ENCODE data around the gene GPR137. TPM values are rescaled to one million over a fixed set of nuclear protein-coding genes. Genes with fewer than 3 reads are reported as not detected.

The GPR137 gene, protein sequence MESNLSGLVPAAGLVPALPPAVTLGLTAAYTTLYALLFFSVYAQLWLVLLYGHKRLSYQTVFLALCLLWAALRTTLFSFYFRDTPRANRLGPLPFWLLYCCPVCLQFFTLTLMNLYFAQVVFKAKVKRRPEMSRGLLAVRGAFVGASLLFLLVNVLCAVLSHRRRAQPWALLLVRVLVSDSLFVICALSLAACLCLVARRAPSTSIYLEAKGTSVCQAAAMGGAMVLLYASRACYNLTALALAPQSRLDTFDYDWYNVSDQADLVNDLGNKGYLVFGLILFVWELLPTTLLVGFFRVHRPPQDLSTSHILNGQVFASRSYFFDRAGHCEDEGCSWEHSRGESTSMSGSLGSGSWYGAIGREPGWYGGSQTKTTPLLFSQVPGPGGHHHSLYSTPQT
- 13.6 TPM for total RNA-seq

DNA sequence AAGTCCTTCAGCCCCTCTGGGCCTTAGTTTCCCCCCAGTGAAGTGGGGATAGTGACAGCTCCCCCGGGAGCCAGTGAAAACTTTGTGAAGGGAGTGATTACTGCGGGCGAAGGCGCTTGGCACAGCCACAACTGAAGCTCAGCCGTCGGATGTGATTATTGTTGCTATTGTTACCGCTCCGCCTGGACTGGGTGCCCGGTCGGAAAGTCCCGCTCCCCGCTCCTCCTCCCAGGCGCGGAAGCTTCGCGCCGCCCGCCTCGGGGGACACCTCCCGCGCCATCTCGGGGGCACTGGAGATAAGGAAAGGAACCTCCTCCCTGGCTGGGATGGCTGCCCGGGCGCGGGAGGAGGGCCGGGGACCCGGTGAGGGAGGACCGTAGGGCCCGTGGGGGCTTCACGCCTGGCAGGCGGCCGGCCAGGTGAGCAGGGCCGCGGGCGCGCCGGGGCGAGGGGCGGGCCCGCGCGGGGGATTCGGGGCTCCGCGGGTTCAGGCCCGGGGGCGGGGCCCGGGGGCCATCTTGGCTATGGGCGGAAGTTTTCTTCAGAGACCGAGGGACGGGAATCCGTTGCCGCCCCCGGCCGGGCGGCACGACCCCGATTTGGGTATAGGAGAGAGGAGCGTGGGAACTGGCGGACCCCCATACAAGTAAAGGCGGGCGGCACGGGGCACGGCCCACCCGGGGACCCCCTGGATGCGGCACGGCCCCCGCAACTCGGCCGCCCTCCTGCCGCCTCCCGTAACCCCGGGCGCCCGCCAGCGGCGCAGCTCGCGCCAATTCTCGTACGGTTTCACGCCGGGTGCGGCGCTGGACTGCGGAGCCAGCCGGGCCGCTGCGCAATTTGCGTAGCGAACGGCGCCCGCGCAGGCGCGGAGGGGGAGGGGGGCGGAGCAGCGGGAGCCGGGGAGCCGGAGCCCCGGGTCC lies at the start of gene GPR137:
Gene GPR137, plus strand, starts transcription at position 887 of the 923 bp plus-strand sequence. CDS start 677 bp downstream, outside the sequence.

DNA sequence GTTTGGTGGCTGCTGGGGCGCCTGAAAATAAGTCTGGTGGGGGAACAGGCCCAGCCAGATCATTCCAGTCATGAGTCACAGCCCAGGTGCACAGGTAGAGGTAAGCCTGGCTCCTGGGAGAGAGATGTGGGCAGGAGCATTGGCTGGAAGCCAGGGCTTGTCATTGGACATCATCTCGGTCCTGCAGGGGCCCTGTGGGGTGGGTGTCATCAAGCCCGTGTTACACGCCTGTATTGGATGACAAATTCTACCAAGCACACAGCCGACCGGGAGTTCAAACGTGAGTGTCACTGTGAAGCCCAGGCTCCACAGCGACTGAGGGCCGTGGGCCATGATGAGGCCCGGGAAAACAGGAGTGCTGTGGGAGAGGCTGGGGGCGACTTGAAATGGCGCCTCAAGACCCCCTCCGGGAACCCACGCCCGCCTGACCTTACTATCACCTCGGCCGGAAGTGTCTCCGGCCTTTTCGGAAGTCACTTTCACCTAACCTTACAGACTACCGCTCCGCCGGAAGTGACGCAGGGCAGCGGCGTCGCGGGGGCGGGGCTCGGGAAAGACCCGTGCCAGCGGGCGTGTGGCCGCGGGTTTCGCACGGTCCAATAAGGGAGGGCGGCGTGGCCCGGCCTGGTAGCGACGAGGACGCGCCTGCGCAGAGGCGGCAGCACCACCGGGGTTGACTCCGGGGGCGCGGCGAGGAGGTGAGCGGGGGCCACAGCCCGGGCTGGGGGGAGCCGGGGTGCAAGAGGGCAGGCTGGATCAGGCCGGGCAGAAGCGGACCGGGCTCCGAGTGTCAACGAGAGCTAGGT lies 45.0 kb upstream of the GPR137 start, which contains the start of gene FKBP2:
Gene FKBP2, plus strand, starts transcription at position 661 of the 806 bp plus-strand sequence. CDS start 1,293 bp downstream, outside the sequence.

DNA sequence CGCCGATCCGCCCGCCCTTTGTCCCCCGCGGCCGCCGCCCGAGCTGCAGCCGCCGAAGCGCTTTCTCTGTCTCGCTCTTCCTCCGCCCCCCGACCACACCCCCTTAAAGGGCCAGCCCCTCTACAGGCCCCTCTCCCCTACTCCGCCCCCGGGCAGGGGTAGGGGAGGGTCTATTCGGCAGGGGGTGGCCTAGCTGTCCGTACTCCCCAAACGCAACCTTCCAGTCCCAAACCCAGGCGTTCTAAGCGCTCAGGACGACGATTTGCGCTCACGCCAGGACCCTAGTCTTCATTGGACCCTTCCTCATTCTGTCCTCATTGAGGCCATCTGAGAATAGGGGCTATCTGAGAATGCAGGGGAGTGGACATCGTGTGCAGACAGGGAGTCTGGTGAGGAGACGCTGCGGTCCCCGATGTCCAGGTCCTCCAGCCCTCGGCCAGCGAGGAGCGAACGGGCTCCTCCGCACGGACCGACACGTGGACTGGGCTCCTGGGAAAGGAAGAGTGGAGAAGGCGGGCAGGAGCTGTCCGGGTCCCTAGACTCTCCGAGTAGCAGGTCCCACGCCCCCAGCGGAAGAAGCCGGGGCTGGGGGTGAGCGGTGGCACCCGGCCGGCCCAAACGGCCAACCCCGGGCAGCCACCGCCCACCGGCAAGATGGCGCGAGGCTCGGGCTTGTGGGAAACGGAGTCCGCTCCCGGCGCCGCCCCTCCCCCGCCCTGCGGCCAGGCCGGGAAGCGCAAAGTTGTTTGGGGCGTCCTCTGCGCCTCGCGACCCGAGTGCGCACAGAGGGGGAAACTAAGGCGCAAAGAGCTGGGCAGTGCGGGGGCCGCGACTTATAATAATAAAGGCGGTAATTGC lies 38.5 kb upstream of the GPR137 start, which contains the start of gene PPP1R14B:
Gene PPP1R14B, minus strand, starts transcription at position 73 of the 858 bp plus-strand sequence. CDS start 270 bp downstream, outside the sequence.

DNA sequence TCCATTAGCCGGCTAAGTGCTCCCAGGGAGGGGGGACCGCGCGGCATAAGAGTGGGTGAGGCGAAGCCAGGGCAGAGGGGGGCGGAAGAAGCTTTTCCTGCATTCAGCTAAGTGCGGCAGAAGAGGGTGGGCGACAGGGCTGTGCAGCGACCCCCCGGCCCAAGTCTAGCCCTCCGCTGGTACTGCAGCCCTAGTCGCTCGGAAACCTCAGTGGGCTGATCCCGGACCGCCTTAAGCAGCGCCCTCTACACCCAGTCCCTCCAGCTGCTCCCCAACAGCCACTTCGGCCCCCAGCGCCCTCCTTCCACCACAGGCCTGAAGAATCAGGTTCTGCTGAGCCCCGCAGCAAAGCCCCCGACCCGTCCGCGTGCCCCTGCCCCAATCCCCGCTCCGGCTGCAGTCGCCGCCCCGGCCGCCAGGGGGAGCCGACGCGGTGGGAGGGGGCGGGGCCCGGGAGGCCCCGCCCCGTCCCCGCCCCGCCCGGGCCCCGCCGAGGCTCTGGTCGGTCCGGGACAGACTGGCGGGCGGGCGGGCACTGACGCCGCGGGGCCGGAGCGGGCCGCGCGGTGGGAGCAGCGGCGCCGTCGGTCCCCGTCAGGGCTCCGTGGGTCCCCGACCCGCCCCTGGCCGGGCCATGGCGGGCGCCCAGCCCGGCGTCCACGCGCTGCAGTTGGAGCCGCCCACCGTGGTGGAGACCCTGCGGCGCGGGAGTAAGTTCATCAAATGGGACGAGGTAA lies 34.5 kb upstream of the GPR137 start, which contains the start of gene PLCB3:
Gene PLCB3, plus strand, starts transcription at position 515 of the 737 bp plus-strand sequence. Its CDS starts 120 bp downstream, at position 635.

DNA sequence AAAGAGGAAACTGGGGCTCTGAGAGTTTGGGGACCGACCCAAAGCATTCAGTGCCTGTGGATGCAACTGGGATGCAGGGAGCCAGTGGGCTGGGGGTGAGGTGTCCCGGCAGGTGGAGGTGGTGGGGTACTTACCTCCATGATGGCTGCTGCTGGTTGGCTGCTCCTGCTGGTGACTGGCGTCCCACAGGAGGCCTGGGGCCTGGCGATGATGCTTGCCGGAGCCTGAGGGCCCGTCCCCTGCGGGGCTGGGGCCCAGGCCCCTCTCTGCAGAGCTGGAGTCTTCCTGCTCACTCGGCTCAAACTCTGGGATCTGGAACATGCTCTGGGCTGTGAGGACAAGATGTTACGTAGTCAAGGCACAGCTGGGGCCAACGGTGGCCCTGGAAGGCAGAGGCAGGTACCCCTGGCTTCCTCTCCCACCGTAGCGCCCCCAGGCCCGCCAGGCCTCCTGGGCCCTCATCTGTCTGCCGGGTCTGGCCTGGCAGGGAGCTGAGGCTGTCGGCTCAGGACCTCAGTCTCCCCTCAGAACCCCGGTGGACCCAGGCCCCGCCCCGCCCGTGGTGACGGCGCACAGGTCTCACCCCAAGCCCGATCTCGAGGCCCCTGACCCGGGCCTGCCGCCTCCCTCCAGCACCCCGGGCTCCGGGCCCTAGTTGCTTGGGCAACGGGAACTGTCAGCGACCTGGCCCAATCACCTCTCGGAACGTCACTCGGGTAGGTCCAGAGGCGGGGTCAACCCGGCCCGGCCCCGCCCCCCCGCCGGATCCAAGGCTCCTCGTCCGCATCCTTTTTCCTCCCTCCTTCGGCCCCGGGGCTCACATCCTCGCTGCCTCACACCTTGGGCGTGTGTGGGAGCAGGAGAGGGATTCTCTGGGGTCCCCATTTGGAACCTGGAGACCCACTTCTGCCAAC lies 1.3 kb upstream of the GPR137 start, which contains the start of gene BAD:
Gene BAD, minus strand, starts transcription at position 618 of the 914 bp plus-strand sequence. Its CDS starts 297 bp downstream, at position 321.

DNA sequence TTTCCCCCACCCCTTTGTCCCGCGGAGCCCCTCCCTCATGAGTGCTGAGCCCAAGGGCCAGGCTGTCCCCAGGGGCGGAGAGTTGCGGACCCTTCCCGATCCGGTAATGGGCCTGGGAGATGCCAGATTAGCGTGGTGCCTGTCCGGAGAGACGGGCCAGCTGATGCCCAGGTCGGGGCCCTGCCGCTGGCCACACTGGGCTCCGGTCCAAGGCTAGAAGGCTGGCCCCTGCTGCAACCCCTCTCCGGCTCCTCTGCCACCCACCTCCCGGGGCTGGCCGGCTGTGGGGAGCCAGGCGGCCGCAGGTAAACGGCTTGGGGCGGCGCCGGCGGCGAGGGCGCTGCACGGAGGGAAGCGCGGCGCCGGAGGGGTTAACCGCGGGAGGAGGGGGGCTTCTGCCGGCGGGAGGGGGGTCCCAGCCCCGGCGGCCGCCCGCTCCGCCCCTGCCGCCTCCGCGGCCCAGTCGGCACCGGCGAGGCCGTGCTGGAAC lies 5.7 kb downstream of the GPR137 start, which contains the start of gene KCNK4:
Gene KCNK4, plus strand, starts transcription at position 41 of the 490 bp plus-strand sequence. CDS start 1,717 bp downstream, outside the sequence.

DNA sequence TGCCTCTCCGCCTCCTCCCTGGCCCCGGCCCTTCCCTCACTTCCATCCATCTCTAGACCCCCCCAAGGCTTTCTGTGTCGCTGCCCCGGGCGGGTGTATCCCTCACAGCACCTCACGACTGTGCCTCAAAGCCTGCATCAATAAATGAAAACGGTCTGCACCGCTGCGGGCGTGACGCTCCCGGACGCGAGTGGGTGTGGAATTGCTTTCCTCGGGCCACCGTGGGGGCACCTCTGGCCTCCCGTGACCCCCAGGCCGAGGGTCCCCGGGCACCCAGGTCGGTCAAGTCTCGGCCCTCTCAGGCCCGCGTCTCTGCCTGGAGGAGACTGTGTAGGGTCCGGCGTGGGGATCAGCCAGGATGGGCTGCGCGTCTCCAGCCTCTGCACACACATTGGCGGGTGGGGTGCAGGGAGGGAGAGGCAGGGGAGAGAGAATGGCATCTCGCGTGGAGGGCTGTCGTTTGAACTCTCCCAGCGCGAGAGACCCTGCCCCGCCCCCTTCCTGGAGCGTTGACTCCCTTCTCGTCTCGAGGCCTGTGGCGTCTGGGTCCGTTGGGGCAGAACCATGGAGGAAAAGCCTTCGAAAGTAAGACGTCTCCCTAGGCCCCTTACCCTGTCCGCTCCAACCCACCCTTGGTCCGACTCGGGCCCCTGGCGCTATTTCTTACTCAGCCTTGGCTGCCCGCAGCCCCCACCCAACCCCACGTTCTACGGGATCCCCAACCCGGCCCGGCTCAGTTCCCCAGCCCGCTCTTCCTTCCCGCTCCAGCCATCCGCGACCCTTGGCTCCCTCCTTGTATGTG lies 14.4 kb downstream of the GPR137 start, which contains the start of gene CATSPERZ:
Gene CATSPERZ, plus strand, starts transcription at position 512 of the 802 bp plus-strand sequence. Its CDS starts 53 bp downstream, at position 565.

DNA sequence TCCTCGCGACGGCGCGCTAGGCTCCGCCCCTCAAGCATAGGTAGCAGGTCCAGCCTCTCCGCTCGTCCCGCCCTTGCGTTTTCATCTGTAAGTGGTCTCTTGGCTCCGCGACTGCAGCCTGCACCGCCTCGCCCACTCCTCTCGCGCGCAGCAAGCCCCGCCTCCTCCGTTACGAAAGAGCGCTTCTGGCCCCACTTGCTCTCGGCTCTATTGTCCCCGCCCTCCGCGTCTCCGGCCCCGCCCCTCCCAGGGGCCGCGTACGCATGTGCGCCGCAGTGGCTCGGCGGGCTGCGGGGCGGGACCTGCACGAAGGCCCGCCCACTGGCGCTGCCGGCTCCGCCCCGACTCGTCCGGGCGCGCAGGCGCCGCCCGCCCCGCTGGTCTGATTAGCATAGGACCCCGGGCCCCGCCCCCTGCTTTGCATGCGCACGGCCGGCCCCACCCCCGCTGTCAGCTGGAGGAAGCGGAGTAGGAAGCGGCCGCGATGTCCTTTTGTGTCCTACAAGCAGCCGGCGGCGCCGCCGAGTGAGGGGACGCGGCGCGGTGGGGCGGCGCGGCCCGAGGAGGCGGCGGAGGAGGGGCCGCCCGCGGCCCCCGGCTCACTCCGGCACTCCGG lies 19.5 kb downstream of the GPR137 start, which contains the start of gene ESRRA:
Gene ESRRA, plus strand, starts transcription at position 450 of the 616 bp plus-strand sequence. CDS start 1,656 bp downstream, outside the sequence.

DNA sequence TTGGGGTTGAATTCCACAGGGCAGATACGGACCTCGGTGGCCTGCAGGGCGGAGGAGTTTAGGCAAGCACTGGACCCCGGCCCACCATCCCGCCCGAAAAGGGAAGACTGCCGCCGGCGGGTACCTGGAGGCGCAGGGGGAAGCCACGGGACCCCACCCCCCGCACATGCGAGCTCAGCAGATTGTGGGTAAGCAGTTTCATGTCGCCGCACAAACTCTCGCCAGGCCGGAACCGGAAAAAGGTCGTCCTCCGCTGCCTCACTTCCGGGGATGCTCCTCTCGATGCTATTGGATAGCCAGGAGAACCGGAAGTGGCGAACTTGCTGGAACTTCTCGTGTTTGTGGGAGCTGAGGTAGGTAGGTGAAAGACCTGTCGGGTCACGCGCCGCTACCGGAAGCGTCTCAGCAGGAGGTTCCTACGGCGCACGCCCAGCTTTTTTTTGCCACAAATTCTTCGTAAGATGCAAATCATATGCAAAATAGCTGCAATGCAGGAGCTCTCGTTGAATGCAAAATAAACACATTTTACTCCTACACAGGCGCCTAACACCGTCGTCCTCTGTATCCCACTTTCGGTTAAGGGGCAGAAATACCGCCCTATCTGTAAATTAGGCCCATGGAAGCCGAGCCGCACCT lies 31.8 kb downstream of the GPR137 start, which contains the start of gene TRMT112:
Gene TRMT112, minus strand, starts transcription at position 235 of the 636 bp plus-strand sequence. Its CDS starts 33 bp downstream, at position 202.

DNA sequence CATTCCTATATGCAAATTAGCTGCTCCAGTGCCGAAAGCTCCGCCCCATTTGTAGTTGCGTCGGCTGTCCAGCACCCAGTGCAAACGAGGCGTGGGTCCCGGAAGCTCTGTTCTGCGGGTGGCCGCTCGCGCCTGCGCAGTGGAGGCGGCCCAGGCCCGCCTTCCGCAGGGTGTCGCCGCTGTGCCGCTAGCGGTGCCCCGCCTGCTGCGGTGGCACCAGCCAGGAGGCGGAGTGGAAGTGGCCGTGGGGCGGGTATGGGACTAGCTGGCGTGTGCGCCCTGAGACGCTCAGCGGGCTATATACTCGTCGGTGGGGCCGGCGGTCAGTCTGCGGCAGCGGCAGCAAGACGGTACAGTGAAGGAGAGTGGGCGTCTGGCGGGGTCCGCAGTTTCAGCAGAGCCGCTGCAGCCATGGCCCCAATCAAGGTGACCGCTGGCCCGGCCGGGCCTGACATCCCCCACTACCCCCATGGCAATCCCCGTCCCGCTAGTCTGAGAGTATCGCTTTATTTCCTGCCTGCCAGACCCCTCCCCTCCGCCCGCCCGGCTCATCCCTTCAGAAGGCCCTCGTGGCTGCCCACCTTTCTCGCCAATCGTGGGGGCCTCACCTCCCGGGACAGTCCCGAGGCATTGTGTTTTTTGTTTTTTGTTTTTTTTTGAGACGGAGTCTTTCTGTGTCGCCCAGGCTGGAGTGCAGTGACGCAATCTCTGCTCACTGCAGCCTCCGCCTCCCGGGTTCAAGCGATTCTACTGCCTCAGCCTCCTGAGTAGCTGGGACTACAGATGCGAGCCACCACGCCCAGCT lies 32.5 kb downstream of the GPR137 start, which contains the start of gene PRDX5:
Gene PRDX5, plus strand, starts transcription at position 161 of the 805 bp plus-strand sequence. Its CDS starts 95 bp downstream, at position 256.

Small RNA genes within 50 kb of the gene (small RNA-seq; reads per million reads assigned to genes)
- gene RF00019 (ENCODE audit: low replicate concordance): not detected

Other genes starting within 250 kb of the GPR137 start
- 6.1 TPM for gene FLRT1, start 249.9 kb upstream of the GPR137 start, total RNA-seq
- 36.0 TPM for gene MACROD1, start 119.7 kb upstream of the GPR137 start, total RNA-seq
- 114 TPM for gene STIP1, start 99.7 kb upstream of the GPR137 start, total RNA-seq
- gene FERMT3, start 79.1 kb upstream of the GPR137 start, total RNA-seq: 13.4 TPM
- 35.5 TPM for gene TRPT1, start 59.7 kb upstream of the GPR137 start, total RNA-seq
- 51.3 TPM for gene NUDT22, start 59.6 kb upstream of the GPR137 start, total RNA-seq
- gene DNAJC4, start 55.3 kb upstream of the GPR137 start, total RNA-seq: 28.6 TPM
- 50.6 TPM for gene VEGFB, start 51.3 kb upstream of the GPR137 start, total RNA-seq
- 104 TPM for gene FKBP2, start 44.8 kb upstream of the GPR137 start, total RNA-seq
- gene PPP1R14B, start 38.9 kb upstream of the GPR137 start, total RNA-seq: 48.6 TPM
- 16.9 TPM for gene PLCB3, start 34.3 kb upstream of the GPR137 start, total RNA-seq
- gene BAD, start 1.2 kb upstream of the GPR137 start, total RNA-seq: 101 TPM
- gene KCNK4, start 5.5 kb downstream of the GPR137 start, total RNA-seq: not detected
- not detected for gene CATSPERZ, start 14.5 kb downstream of the GPR137 start, total RNA-seq
- gene ESRRA, start 19.7 kb downstream of the GPR137 start, total RNA-seq: 29.7 TPM
- gene TRMT112, start 31.7 kb downstream of the GPR137 start, total RNA-seq: 194 TPM
- 138 TPM for gene PRDX5, start 32.3 kb downstream of the GPR137 start, total RNA-seq
- gene CCDC88B, start 54.4 kb downstream of the GPR137 start, total RNA-seq: 10.8 TPM
- gene RPS6KA4, start 73.3 kb downstream of the GPR137 start, total RNA-seq: 16.8 TPM

Measured in metanephros (tissue), 2 donors.